Keratinocyte (primary cell): Measurements from ENCODE around the gene TTC23L. TPM values are rescaled to one million over a fixed set of nuclear protein-coding genes. Genes with fewer than 3 reads are reported as not detected.

Source experiments
- DNase-seq: peaks from one replicate; pipeline ENCODE4 v3.0.0-alpha.2; 2011; ENCODE audit warnings: low read depth, missing footprints, low spot score
- FAIRE-seq: peaks from 2 replicates; lab custom pipeline; 2011; peaks lifted over from hg19 to GRCh38; lab: Jason Lieb, UNC
- H2AFZ ChIP-seq: 2 replicates; pipeline ENCODE4 v1.6.0; 2012; ENCODE audit warnings: low read length, control low read depth, inconsistent platforms; ENCODE audit not compliant: control insufficient read depth
- H3K27ac ChIP-seq: 2 replicates; pipeline ENCODE4 v1.5.1; 2011; ENCODE audit warnings: low read length; ENCODE audit not compliant: control insufficient read depth, insufficient read depth
- H3K27me3 ChIP-seq: 3 replicates; pipeline ENCODE4 v1.6.0; 2011; ENCODE audit warnings: low read length; ENCODE audit not compliant: control insufficient read depth, insufficient read depth; ENCODE audit errors: extremely low read depth
- H3K36me3 ChIP-seq, 2 experiments: 2 replicates in 1 of 2; 3 replicates in 1 of 2; pipeline ENCODE4 v1.5.1; 2011; ENCODE audit warnings: low read length in 2 of 2, mild to moderate bottlenecking in 1 of 2; ENCODE audit not compliant: control insufficient read depth in 2 of 2, insufficient read depth in 2 of 2; ENCODE audit errors: extremely low read depth in 1 of 2
- H3K4me1 ChIP-seq: 3 replicates; pipeline ENCODE4 v1.5.1; 2011; ENCODE audit warnings: low read length; ENCODE audit not compliant: control insufficient read depth, insufficient read depth; ENCODE audit errors: extremely low read depth
- H3K4me2 ChIP-seq: 3 replicates; pipeline ENCODE4 v1.6.0; 2011; ENCODE audit warnings: low read depth, low read length; ENCODE audit not compliant: control insufficient read depth, insufficient read depth; ENCODE audit errors: extremely low read depth
- H3K4me3 ChIP-seq, 3 experiments: fragments of 200-600 bp in 1 of 3; sonication (generic) in 1 of 3; 2 replicates in 2 of 3; 3 replicates in 1 of 3; pipeline ENCODE4 v1.5.1; 2011 to 2016; ENCODE audit warnings: low read length in 3 of 3, mild to moderate bottlenecking in 3 of 3, control low read depth in 2 of 3, inconsistent platforms in 1 of 3, low read depth in 1 of 3, mixed read lengths in 1 of 3, mixed run types in 1 of 3, moderate library complexity in 1 of 3; ENCODE audit not compliant: control insufficient read depth in 2 of 3, insufficient read depth in 2 of 3; ENCODE audit errors: extremely low read depth in 1 of 3
- H3K79me2 ChIP-seq: 2 replicates; pipeline ENCODE4 v1.6.0; 2012; ENCODE audit warnings: low read length; ENCODE audit not compliant: control insufficient read depth, insufficient read depth
- H3K9ac ChIP-seq: 3 replicates; pipeline ENCODE4 v1.6.0; 2011; ENCODE audit warnings: low read length; ENCODE audit not compliant: control insufficient read depth, insufficient read depth; ENCODE audit errors: extremely low read depth
- H3K9me1 ChIP-seq: 3 replicates; pipeline ENCODE4 v1.6.0; 2011; ENCODE audit warnings: low read length; ENCODE audit not compliant: control insufficient read depth, insufficient read depth; ENCODE audit errors: extremely low read depth
- H3K9me3 ChIP-seq: 2 replicates; pipeline ENCODE4 v1.5.1; 2012; ENCODE audit warnings: low read depth, low read length; ENCODE audit not compliant: control insufficient read depth
- H4K20me1 ChIP-seq: 3 replicates; pipeline ENCODE4 v1.6.0; 2011; ENCODE audit warnings: low read length; ENCODE audit not compliant: control insufficient read depth, insufficient read depth; ENCODE audit errors: extremely low read depth
- CTCF ChIP-seq, 3 experiments: IDR thresholded peaks in 1 of 3; conservative IDR thresholded peaks in 1 of 3; optimal IDR thresholded peaks in 1 of 3; 2 replicates in 2 of 3; 3 replicates in 1 of 3; pipeline versions ENCODE3 to v1.5.1; 2011; ENCODE audit warnings: low read length in 3 of 3, mild to moderate bottlenecking in 3 of 3, moderate library complexity in 2 of 3, control low read depth in 1 of 3, inconsistent platforms in 1 of 3; ENCODE audit not compliant: insufficient read depth in 2 of 3; ENCODE audit errors: extremely low read depth in 1 of 3
- EZH2 ChIP-seq: IDR thresholded peaks from one replicate; pipeline ENCODE4 v1.6.1; 2012; ENCODE audit warnings: inconsistent platforms, mild to moderate bottlenecking, low read length, moderate library complexity
- dilution Hi-C: fragments of 300-500 bp; cut with MboI; formaldehyde crosslinking; loops from one replicate; pipeline ENCODE4 v1.7.0; 2020; ENCODE audit warnings: low sequenced_read_pairs; ENCODE audit not compliant: extremely low pct_ligation_motif_present
- polyA plus RNA-seq, 5 experiments: library from polyadenylated mRNA; depleted of rRNA in 3 of 5; stranded (reverse) in 3 of 5; stranded (forward) in 1 of 5; unstranded in 1 of 5; fragments of >200 nt; gene quantifications; 1 replicate in 1 of 5; 2 replicates in 3 of 5; 3 replicates in 1 of 5; pipeline versions ENCODE4 v1.2.1 to v1.2.3, GENCODE V29; 2011 to 2012; ENCODE audit warnings: missing spikeins in 2 of 5, low read depth in 1 of 5, low replicate concordance in 1 of 5

Gene TTC23L
- polyA plus RNA-seq, 1 donor (not counting 4 experiments of a cell fraction or from before 2014, with no cell fraction given): 0.12 TPM

DNA sequence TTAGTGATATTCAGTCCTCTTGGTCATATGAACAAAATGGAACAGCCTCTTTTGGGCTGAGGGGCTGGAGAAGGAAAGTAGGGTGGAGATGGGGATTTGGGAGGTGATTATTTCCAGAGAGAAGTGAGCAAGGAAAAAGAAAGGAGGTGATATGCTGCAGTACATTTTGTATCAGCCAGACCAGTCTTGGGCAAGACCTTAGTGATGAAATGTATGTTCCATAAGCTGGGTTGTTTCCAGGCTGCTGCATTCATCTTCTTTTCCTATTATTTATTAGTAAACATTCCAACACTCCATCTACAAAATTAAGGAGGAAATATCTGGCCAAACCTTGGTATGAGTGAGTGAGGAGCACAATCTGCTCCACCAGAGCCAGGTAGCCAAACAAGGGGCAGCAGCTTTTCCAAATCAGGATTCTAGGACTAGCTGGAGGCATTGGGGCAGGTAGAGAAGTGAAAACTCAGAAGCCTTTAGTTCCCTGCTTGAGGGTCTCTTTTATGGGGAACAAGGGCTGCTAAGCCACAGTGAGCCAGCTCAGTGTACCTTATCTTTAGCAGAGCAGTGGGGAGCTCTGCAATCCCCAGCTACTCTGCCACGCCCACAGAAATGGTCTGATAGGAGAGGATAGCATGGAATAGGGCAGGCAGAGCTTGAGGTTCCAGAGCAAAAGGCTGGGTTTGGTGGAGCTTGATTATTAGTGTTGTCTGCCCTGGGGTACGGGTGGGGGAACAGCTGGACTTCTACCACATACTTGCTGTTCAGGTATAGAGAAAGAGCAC, 56.9 kb downstream of the TTC23L start:
- FAIRE-seq (no peak), DNase-seq (no peak)
- no peaks in the 10 kb centered on the region for H3K9me3 ChIP-seq
- peaks cover 5% of the 10 kb centered on the region for H3K4me1 ChIP-seq
- no peaks in the 10 kb centered on the region for H3K36me3 ChIP-seq
- H3K9me1 ChIP-seq: no peaks in the 10 kb centered on the region
- H3K4me2 ChIP-seq: no peak overlapping the region
- dilution Hi-C loops: no loop called here
- H3K9ac ChIP-seq: no peak overlapping the region
- no peak overlapping the region for H3K27ac ChIP-seq
- no peak overlapping the region for H2AFZ ChIP-seq
- no peaks in the 10 kb centered on the region for H3K27me3 ChIP-seq
- no peak overlapping the region for H3K4me3 ChIP-seq
- no peaks in the 10 kb centered on the region for H3K79me2 ChIP-seq
- TF ChIP-seq CTCF (optimal IDR thresholded peaks at IDR 0.05 in 1 of 3, IDR thresholded peaks at IDR 0.05 in 1 of 3, conservative IDR thresholded peaks at IDR 0.05 in 1 of 3; ENCODE audit: extremely low read depth in 1 of 3, insufficient read depth in 2 of 3, low read length in 3 of 3) (no peak), EZH2 (no peak)
- H4K20me1 ChIP-seq: no peaks in the 10 kb centered on the region

- Histone ChIP-seq H3K79me2 (no peaks in the 10 kb centered on the region), H3K27ac (no peak overlapping the region), H3K36me3 (no peaks in the 10 kb centered on the region), H3K4me1 (peaks cover 5% of the 10 kb centered on the region), H3K4me2 (no peak overlapping the region), H3K27me3 (no peaks in the 10 kb centered on the region), H2AFZ (no peak overlapping the region), H3K4me3 (no peak overlapping the region), H3K9me1 (no peaks in the 10 kb centered on the region), H3K9ac (no peak overlapping the region), H4K20me1 (no peaks in the 10 kb centered on the region), H3K9me3 (no peaks in the 10 kb centered on the region)
- FAIRE-seq (no peak), DNase-seq (no peak)
- TF ChIP-seq CTCF (optimal IDR thresholded peaks at IDR 0.05 in 1 of 3, IDR thresholded peaks at IDR 0.05 in 1 of 3, conservative IDR thresholded peaks at IDR 0.05 in 1 of 3; ENCODE audit: extremely low read depth in 1 of 3, insufficient read depth in 2 of 3, low read length in 3 of 3): no peak
- TF ChIP-seq EZH2: no peak
- dilution Hi-C loops: no loop called here
Measured at GRCh38 chr5:34897646-34898045, 58.7 kb downstream of the TTC23L start.
